ENCODE data around the gene PGBD5.

DNA sequence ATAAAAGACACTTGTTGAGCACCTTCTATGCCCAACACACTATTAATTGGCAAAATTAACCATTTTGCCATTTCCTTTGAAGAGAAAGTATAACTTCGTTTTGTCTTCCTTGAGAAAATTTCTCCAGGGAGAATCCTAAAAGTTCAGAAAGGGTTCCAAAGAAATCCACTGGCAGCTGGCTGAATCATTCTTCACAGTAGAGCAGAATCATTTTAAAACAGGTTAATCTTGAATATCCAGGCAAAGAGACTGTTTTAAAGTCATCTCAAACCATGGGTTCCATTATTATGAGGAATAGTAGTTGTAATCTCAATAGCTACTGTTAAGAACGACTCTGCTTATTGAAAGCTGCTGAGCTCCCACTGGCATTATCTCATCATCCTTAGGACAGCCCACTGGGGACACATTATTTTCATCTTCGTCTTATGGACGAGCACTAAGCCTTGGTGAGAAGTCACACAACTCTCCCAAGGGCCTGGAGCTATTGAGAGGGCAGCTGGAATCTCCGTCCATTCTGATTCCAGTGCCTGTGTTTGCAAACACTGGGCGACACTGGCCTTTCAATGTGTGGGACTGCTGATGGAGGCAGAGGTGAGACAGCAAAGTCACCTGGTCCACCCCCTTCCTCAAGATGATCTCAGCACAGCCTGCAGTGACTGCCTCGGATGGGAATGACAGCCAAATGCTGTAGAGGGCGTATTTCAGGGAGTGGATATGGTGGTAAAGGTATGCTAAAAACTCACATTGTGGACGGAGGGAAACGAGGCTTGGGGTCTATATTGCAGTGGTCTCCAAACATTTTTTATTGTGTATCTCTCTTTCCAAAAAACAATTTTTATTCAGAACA, 15.3 kb upstream of the PGBD5 start:
- TF ChIP-seq, protein P1, sequence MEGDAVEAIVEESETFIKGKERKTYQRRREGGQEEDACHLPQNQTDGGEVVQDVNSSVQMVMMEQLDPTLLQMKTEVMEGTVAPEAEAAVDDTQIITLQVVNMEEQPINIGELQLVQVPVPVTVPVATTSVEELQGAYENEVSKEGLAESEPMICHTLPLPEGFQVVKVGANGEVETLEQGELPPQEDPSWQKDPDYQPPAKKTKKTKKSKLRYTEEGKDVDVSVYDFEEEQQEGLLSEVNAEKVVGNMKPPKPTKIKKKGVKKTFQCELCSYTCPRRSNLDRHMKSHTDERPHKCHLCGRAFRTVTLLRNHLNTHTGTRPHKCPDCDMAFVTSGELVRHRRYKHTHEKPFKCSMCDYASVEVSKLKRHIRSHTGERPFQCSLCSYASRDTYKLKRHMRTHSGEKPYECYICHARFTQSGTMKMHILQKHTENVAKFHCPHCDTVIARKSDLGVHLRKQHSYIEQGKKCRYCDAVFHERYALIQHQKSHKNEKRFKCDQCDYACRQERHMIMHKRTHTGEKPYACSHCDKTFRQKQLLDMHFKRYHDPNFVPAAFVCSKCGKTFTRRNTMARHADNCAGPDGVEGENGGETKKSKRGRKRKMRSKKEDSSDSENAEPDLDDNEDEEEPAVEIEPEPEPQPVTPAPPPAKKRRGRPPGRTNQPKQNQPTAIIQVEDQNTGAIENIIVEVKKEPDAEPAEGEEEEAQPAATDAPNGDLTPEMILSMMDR (IDR thresholded peaks at IDR 0.05; ENCODE audit: poor library complexity), result no peak
- TF ChIP-seq EZH2phosphoT487 (IDR thresholded peaks at IDR 0.05; ENCODE audit: low read depth, severe bottlenecking, unreplicated experiment) (no peak), EZH2 (IDR thresholded peaks at IDR 0.05; ENCODE audit: borderline replicate concordance) (no peak)
